Right cardiac atrium (tissue), 5 donors: ENCODE results near the gene RFX1. TPM values are rescaled to one million over a fixed set of nuclear protein-coding genes. Genes with fewer than 3 reads are reported as not detected.

Source experiments
- ATAC-seq, 2 donors: fragments of 200-7000 bp; cut with Tn5 transposase; one replicate each; pipeline versions ENCODE4 v1.8.0 to v1.9.1; 2020; ENCODE audit warnings: moderate library complexity in 2 of 2, mild to moderate bottlenecking in 1 of 2
- DNase-seq, 3 donors: peaks; one replicate each; pipeline ENCODE4 v3.0.0-alpha.2; 2020
- H3K27ac ChIP-seq: one replicate; pipeline ENCODE4 v1.5.1; 2013; ENCODE audit warnings: mild to moderate bottlenecking, low read length, control low read depth, moderate library complexity
- H3K27me3 ChIP-seq: one replicate; pipeline ENCODE4 v1.6.1; 2013; ENCODE audit not compliant: control insufficient read depth, insufficient read depth
- H3K4me1 ChIP-seq: one replicate; pipeline ENCODE4 v1.6.1; 2013; ENCODE audit warnings: low read length; ENCODE audit not compliant: control insufficient read depth, insufficient read depth
- H3K4me3 ChIP-seq: one replicate; pipeline ENCODE4 v1.5.1; 2013; ENCODE audit warnings: low read length, control low read depth
- H3K9me3 ChIP-seq: one replicate; pipeline ENCODE4 v1.6.1; 2013; ENCODE audit warnings: low read length; ENCODE audit not compliant: control insufficient read depth
- WGBS: extraction: QIAGEN DNeasy Blood & Tissue Kit; methylation state at CpG from one replicate; pipeline ENCODE4 v1.1.7; 2013; 5-methylcytosine and 5-hydroxymethylcytosine counted together
- intact Hi-C, 4 donors: fragments of 100-400 bp; cut with DNase I; formaldehyde crosslinking; loops; one replicate each; pipeline versions ENCODE4 v1.11.0 to v1.14.0; 2022 to 2023
- polyA plus RNA-seq: library from polyadenylated mRNA; stranded (reverse); fragments of 200-250 nt; gene quantifications from one replicate; pipeline ENCODE4 v1.2.3, GENCODE V29; 2013
- total RNA-seq, 4 donors: library from RNA; stranded (reverse); fragmentation: NEBNext Ultra II Directional; extraction: Animal tissue kit (Norgen Biotek cat#: 25700); gene quantifications; one replicate each; pipeline ENCODE4 v1.2.1, GENCODE V29; 2021
- donor health status: healthy with polysubstance abuse.
- donor health status: DM: no; HTN: yes; CAD: no.
- donor health status: DM: no; HTN: no; CAD: no.
- donor health status: DM: no; HTN: yes; CAD: no; lungs with severe emphysema.
- donor health status: DM: yes; HTN: yes; CAD: no.

Gene RFX1
- total and polyA plus RNA-seq, 5 donors, result 7.0 to 15.6 (median 11.5) TPM

- Histone ChIP-seq H3K9me3 (no peaks in the 10 kb centered on the region), H3K27ac (no peak overlapping the region), H3K4me1 (no peaks in the 10 kb centered on the region), H3K27me3 (no peaks in the 10 kb centered on the region), H3K4me3 (no peak overlapping the region)
- WGBS, result 89% methylated on average over 24 of the region's 24 CpGs
- no peak for ATAC-seq
- DNase-seq, result peak in 1 of 3 donors; percentile 44
- intact Hi-C loops, result no loop called here
Measured at GRCh38 chr19:13965377-13965896, 40.7 kb downstream of the RFX1 start.

DNA sequence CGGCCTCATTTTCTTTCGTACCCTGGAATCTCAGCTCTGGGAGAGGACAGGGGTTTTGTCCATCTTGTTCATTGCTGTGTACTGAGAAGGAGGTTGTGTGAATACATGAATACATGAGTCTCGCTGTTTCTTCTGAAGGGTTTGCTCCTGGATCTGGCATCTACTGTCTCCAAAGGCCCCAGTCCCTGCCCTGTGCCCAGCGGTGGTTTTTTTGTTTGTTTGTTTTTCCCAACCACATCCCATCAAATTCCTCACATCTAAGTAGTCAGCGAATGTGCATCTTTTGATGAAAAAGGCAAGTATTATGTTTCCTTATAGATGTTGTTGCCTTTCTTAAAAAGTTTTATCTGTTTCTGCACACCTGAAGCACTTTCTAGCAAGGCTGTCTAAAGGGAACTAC is 41.3 kb downstream of the RFX1 start:
- intact Hi-C loops, result no loop called here
- Histone ChIP-seq H3K4me1 (no peaks in the 10 kb centered on the region), H3K4me3 (no peak overlapping the region), H3K27ac (no peak overlapping the region), H3K9me3 (no peaks in the 10 kb centered on the region), H3K27me3 (no peaks in the 10 kb centered on the region)
- 91% methylated on average over 5 of the region's 5 CpGs for WGBS
- DNase-seq, result no peak
- no peak for ATAC-seq

- intact Hi-C loops, result no loop called here
- H3K4me1 ChIP-seq, result no peaks in the 10 kb centered on the region
- DNase-seq (peak in 1 of 3 donors; percentile 62), ATAC-seq (no peak)
- WGBS, result 92% methylated on average over 48 of the region's 48 CpGs
- no peaks in the 10 kb centered on the region for H3K27me3 ChIP-seq
- no peak overlapping the region for H3K27ac ChIP-seq
- no peak overlapping the region for H3K4me3 ChIP-seq
- H3K9me3 ChIP-seq, result no peaks in the 10 kb centered on the region
Measured at GRCh38 chr19:13963603-13964105, 42.5 kb downstream of the RFX1 start.

DNA sequence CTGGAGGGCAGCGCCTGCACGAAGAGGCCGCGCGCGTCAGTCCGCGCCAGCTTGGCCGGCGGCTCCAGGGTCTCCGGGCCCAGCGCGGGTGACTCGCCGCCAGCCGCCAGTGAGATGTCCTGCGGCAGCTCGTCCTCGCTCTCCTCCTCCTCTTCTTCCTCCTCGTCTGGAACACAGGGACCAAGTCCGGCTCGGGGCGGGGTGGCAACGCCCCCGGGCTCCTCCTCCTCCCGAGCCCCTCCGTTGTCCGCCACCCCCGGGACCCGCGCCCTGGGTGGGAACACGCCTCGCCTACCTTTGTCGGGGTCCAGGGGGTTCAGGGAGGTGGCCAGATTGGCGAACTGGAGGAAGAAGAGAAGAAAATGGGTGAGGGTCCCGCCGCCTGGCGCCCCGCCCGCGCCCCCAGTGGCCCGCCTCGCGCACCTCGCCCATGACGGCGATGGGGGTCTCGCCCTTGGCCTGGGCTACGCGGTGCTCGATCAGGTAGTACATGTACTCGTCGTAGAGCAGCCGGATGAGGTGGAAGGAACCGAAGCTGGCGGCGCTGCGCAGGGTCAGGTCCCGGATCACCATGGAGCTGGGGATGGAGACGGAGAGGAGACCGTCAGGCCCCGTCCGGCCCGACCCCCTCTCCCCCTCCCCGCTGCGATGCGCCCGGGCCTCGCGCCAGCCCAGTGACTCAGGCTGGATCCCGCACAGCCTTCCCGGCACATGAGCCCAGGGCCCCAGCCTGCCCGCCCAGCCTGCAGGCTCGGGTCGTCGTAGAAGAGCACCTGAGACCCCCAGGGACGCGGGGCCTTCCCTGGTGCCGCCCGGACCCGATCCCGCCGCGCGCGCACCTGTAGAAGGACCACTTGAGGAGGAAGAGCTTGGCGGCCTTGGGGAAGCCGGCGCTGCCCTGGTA is 43.2 kb downstream of the RFX1 start:
- H3K9me3 ChIP-seq, result no peaks in the 10 kb centered on the region
- intact Hi-C loops, result no loop called here
- H3K27ac ChIP-seq, result no peak overlapping the region
- H3K4me3 ChIP-seq, result no peak overlapping the region
- H3K27me3 ChIP-seq, result no peaks in the 10 kb centered on the region
- 62% methylated on average over 89 of the region's 89 CpGs for WGBS
- H3K4me1 ChIP-seq, result no peaks in the 10 kb centered on the region
- DNase-seq (peak; percentile 43 to 81 (median 77)), ATAC-seq (peak; percentile 20 to 27)

GRCh38 chr19:13961826-13962698 is 44.1 kb downstream of the RFX1 start:
- Histone ChIP-seq H3K4me1 (no peaks in the 10 kb centered on the region), H3K27me3 (no peaks in the 10 kb centered on the region), H3K9me3 (no peaks in the 10 kb centered on the region), H3K27ac (no peak overlapping the region), H3K4me3 (no peak overlapping the region)
- DNase-seq, result peak; percentile 45 to 79 (median 77)
- ATAC-seq, result peak; percentile 18 to 41
- WGBS, result 63% methylated on average over 55 of the region's 55 CpGs
- intact Hi-C loops, result no loop called here

GRCh38 chr19:13960863-13961784 is 45.0 kb downstream of the RFX1 start:
- no peaks in the 10 kb centered on the region for H3K4me1 ChIP-seq
- DNase-seq (no peak), ATAC-seq (no peak)
- H3K4me3 ChIP-seq, result no peak overlapping the region
- WGBS, result 92% methylated on average over 39 of the region's 39 CpGs
- H3K9me3 ChIP-seq, result no peaks in the 10 kb centered on the region
- H3K27ac ChIP-seq, result no peak overlapping the region
- no peaks in the 10 kb centered on the region for H3K27me3 ChIP-seq
- intact Hi-C loops, result no loop called here

DNA sequence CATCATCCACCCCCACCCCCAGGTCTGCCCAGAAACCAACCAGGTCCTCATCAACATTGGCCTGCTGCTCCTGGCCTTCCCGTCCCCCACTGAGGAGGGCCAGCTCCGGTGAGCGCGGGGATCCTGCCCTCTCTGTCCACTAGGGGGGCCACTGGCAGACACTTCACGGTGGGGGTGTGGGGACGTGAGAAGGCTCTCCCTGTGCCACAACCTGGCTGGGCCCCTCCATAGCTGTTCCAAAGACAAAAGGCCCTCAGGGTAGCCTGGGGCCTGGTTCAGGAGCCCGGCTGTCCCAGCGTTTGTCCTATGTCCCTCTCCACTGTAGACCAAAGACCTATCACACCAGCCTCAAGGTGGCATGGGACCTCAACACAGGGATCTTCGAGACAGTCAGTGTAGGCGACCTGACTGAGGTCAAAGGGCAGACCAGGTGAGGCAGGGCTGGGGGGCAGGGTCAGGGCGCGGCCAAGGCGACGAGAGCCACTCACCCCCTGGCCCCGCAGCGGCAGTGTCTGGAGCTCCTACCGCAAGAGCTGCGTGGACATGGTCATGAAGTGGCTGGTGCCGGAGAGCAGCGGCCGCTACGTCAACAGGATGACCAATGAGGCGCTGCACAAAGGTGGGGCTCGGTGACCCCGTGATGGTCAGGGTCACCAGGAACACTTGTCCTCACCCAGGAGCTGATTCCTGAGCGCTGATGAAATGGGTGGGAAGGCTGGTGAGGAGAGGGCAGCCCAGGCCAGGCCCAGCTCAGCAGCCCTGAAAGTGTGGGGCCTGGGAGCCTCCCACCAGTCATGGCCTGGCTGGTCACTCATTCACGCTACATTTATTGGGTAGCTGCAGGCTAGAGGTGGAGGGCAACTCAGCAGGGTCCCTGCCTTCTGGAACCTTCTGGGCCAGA is 45.9 kb downstream of the RFX1 start:
- no peaks in the 10 kb centered on the region for H3K4me1 ChIP-seq
- H3K27me3 ChIP-seq, result no peaks in the 10 kb centered on the region
- WGBS, result 87% methylated on average over 27 of the region's 27 CpGs
- intact Hi-C loops, result no loop called here
- H3K27ac ChIP-seq, result no peak overlapping the region
- ATAC-seq (no peak), DNase-seq (peak in 2 of 3 donors; percentile 66 to 74)
- H3K4me3 ChIP-seq, result no peak overlapping the region
- no peaks in the 10 kb centered on the region for H3K9me3 ChIP-seq

DNA sequence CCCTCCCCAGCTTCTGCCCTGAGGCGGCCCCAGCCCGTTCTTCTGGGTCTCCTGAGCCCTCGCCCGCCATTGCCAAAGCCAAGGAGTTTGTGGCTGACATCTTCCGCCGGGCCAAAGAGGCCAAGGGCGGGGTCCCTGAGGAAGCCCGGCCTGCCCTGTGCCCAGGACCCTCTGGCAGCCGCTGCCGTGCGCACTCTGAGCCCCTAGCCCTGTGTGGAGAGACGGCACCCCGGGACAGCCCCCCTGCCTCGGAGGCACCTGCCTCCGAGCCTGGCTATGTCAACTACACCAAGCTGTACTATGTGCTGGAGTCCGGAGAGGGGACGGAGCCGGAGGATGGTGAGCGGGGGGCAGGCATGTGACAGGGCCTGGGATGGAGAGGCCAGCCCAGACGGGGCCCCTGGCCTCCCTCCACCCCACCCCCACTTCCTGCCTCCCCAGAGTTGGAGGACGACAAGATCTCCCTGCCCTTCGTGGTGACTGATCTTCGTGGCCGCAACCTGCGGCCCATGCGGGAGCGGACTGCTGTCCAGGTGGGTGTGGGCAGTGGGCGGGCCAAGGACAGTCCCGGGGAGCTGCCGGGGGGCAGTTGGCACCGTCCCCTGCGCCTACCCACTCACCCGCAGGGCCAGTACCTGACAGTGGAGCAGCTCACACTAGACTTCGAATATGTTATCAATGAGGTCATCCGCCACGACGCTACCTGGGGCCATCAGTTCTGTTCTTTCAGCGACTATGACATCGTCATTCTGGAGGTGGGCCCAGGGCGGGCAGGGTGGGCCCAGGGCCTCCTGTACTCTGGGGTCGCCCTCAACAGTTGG is 46.8 kb downstream of the RFX1 start:
- 88% methylated on average over 41 of the region's 41 CpGs for WGBS
- Histone ChIP-seq H3K4me1 (no peaks in the 10 kb centered on the region), H3K27ac (no peak overlapping the region), H3K9me3 (no peaks in the 10 kb centered on the region), H3K4me3 (no peak overlapping the region), H3K27me3 (no peaks in the 10 kb centered on the region)
- peak in 1 of 3 donors; percentile 58 for DNase-seq
- no peak for ATAC-seq
- intact Hi-C loops, result no loop called here

- Histone ChIP-seq H3K27ac (no peak overlapping the region), H3K9me3 (no peaks in the 10 kb centered on the region), H3K27me3 (no peaks in the 10 kb centered on the region), H3K4me3 (no peak overlapping the region), H3K4me1 (peaks cover 5% of the 10 kb centered on the region)
- intact Hi-C loops, result no loop called here
- WGBS, result 80% methylated on average over 12 of the region's 12 CpGs
- ATAC-seq, result no peak
- no peak for DNase-seq
Measured at GRCh38 chr19:13958043-13958442, 48.1 kb downstream of the RFX1 start.
